Effector memory CD4-positive, alpha-beta T cell (primary cell): ENCODE data around the gene FARS2.

Source experiments
- DNase-seq, 3 donors: peaks; one replicate each; pipeline ENCODE4 v3.0.0-alpha.2; 2020
- H3K27ac ChIP-seq: 2 replicates; pipeline ENCODE4 v1.7.0; 2013; ENCODE audit warnings: mild to moderate bottlenecking, low read length, moderate library complexity; ENCODE audit not compliant: insufficient read depth, poor library complexity, severe bottlenecking
- H3K27me3 ChIP-seq: replicated peaks from 2 replicates; pipeline ENCODE4 v1.7.0; 2013; ENCODE audit warnings: mild to moderate bottlenecking, low read length; ENCODE audit not compliant: insufficient read depth, control insufficient read depth, poor library complexity, severe bottlenecking
- H3K36me3 ChIP-seq: 2 replicates; pipeline ENCODE4 v1.7.0; 2013; ENCODE audit warnings: mild to moderate bottlenecking, low read length, moderate library complexity; ENCODE audit not compliant: control insufficient read depth, insufficient read depth
- H3K4me1 ChIP-seq: 2 replicates; pipeline ENCODE4 v1.7.0; 2013; ENCODE audit warnings: low read length, mild to moderate bottlenecking; ENCODE audit not compliant: control insufficient read depth, insufficient read depth, poor library complexity, severe bottlenecking
- H3K4me3 ChIP-seq: 2 replicates; pipeline ENCODE4 v1.7.0; 2013; ENCODE audit warnings: low read length, low read depth, mild to moderate bottlenecking; ENCODE audit not compliant: insufficient read depth, poor library complexity, severe bottlenecking
- H3K9me3 ChIP-seq: 2 replicates; pipeline ENCODE4 v1.7.0; 2013; ENCODE audit warnings: mild to moderate bottlenecking, low read length, moderate library complexity; ENCODE audit not compliant: control insufficient read depth

The FARS2 gene

DNA sequence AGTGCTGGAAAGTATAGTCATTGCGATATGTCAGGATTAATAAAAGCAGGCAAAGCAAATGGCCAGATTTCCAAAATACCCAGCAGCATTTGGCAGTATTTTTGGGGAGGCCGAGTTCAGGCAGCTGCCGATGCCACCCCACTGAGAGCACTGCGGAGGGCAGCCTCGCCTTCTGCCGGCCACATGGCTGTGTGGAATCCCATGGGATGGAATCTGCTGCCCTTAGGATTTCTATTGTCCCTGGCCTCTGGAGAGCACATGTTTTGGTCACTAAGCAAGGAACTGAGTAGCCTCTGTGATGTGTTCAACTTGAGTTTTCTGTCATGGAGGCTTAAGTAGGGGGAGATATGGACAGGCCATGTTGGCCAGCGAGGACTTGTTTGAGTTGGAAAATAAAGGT lies 123.0 kb downstream of the FARS2 start:
- no peak for DNase-seq
- H3K36me3 ChIP-seq: no peaks in the 10 kb centered on the region
- no peaks in the 10 kb centered on the region for H3K4me1 ChIP-seq
- no peaks in the 10 kb centered on the region for H3K9me3 ChIP-seq
- H3K27ac ChIP-seq: no peak overlapping the region
- H3K27me3 ChIP-seq: no peaks in the 10 kb centered on the region
- no peak overlapping the region for H3K4me3 ChIP-seq

DNA sequence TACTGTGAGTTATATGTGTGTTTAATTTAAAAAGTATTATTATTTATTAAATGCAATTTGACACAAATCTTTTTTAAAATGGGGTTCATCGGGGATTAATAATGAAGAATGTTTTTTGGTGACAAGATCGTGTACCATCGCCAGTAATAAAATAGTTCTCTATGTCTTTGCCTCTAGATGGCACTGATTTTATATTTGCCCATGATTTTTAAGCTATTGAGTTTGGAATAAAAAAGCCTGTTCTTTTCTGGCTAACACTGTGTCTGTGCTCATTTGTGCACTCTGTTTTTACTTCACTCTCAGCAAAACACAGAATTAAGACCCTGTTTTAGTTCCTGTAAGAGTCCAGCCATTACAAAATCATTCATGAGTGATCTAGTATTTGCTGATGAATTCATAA lies 127.0 kb downstream of the FARS2 start:
- Histone ChIP-seq H3K9me3 (no peaks in the 10 kb centered on the region), H3K4me1 (no peaks in the 10 kb centered on the region), H3K27ac (no peak overlapping the region), H3K4me3 (no peak overlapping the region), H3K27me3 (no peaks in the 10 kb centered on the region), H3K36me3 (no peaks in the 10 kb centered on the region)
- no peak for DNase-seq

DNA sequence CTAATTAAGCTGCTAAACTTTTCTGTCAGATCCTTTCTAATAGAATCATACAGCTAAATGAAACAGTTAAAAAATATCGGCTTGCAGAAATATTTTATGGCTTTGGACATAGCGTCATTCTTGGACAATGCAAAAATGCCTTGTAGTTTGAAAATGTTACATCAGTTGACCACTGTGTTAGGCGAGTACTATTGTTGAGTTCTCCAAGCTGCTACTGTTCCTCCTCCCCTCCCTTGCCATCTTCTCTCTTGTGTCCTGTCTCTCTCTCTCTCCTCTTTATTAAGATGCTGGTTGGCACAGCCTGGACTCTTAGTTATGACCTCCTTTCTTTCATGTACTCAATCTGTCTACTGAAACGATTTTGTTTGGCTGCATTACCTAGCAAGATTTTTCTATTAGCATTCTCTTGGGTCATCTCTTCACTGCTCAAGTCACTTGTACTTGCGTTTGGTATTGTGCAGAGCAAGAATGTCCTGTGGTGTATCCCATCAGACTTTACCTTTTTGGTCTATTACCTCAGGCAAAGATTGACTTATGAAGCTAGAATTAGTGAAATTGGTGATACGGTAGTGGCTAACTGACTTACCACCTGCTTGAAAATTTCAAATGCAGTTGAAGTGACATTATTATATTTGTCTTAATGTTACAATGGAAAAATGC lies 127.9 kb downstream of the FARS2 start:
- H3K9me3 ChIP-seq: no peaks in the 10 kb centered on the region
- DNase-seq: no peak
- no peak overlapping the region for H3K4me3 ChIP-seq
- no peaks in the 10 kb centered on the region for H3K36me3 ChIP-seq
- H3K27me3 ChIP-seq: no peaks in the 10 kb centered on the region
- H3K4me1 ChIP-seq: no peaks in the 10 kb centered on the region
- H3K27ac ChIP-seq: no peak overlapping the region

DNA sequence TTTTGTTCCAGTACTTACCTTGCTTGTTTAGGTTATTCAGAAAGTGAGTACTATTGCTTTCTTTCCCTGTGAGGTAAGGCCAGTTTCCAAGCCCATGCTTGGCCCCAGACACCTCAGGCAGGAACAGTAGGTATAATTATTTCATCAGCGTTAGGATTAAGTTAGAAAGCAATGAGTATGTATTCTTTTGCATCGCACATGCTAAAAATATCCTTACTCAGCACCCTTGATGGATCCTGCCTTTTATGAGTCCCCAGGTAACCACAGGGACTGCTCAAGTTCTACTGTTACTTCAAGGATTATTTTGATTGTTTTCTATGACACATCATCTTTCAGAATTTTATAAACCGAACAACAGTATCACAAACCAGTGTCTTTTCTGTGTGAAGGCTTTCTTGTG lies 128.9 kb downstream of the FARS2 start:
- Histone ChIP-seq H3K36me3 (no peaks in the 10 kb centered on the region), H3K27ac (no peak overlapping the region), H3K4me1 (no peaks in the 10 kb centered on the region), H3K4me3 (no peak overlapping the region), H3K27me3 (no peaks in the 10 kb centered on the region), H3K9me3 (no peaks in the 10 kb centered on the region)
- DNase-seq: no peak

DNA sequence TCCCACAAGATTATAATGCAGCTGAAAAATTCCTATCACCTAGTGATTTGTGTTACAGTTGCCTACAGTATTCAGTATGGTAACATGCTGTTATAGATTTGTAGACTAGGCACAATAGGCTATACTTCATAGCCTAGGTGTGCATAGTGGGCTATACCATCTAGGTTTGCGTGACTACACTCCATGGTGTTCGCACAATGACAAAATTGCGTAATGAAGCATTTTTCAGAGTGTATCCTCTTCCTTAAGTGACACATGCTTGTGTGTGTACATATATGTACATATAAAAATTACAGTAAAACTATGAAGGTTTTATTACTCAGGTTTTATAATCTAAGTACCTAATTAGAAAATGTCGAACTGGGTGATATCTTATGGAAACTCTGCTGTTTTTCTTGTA lies 133.0 kb downstream of the FARS2 start:
- Histone ChIP-seq H3K27ac (no peak overlapping the region), H3K36me3 (no peaks in the 10 kb centered on the region), H3K9me3 (no peaks in the 10 kb centered on the region), H3K4me3 (no peak overlapping the region), H3K27me3 (no peaks in the 10 kb centered on the region), H3K4me1 (no peaks in the 10 kb centered on the region)
- DNase-seq: no peak

DNA sequence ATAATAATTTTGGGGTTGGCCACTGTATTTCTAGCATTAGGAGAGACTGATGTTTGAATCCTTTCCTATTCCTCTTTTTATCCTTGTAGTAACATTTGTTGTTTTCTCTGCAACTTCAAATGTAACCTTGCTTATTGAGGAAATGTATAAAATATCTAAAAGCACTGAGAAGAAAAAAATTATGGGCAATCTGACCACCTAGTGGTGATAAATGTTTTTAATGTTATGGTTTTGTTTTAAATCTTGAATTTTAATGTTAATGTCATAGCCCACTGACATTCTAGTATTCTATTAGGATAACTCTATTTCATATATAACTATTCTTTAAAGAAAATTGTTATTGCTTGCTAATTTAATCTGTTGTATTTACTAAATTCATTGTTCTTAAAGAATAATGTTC lies 134.4 kb downstream of the FARS2 start:
- H3K4me1 ChIP-seq: no peaks in the 10 kb centered on the region
- H3K4me3 ChIP-seq: no peak overlapping the region
- H3K36me3 ChIP-seq: no peaks in the 10 kb centered on the region
- H3K27ac ChIP-seq: no peak overlapping the region
- no peaks in the 10 kb centered on the region for H3K9me3 ChIP-seq
- no peak for DNase-seq
- no peaks in the 10 kb centered on the region for H3K27me3 ChIP-seq

DNA sequence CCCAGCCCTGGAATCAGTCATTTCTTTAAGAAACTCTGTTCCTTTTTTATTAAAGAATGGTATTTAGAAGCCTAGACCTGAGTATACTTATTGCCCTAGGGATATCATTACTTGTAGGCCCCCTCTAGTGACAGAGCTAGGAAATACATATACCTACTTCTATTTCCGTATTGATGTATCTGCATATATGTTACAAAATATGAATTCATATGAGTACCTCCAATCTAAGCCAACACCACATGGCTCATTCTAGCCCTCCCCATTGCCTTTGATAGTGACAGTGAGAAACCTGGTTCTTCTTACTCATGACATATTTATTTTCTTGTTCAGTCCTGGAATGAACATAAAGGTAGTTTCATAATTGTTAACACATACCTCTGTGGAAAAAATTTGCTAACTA lies 137.2 kb downstream of the FARS2 start:
- no peak overlapping the region for H3K4me3 ChIP-seq
- DNase-seq: no peak

DNA sequence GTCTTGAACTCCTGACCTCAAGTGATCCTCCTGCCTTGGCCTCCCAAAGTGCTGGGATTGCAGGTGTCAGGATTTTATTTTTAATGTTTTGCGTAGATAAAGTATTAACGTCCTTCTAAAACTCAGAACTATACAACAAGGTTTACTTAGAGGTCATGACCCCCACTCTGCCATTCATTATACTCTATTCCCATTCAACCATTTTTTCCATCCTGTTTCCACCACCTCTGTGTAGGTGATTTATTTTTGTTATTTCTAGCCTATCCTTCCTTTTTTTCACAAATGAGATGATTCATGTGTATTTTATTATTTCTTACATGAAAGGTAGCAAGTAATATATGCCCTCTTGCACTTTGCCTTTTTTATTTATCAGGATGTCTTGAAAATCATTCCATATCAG lies 138.1 kb downstream of the FARS2 start:
- no peak overlapping the region for H3K4me3 ChIP-seq
- H3K27ac ChIP-seq: no peak overlapping the region
- H3K36me3 ChIP-seq: no peaks in the 10 kb centered on the region
- no peaks in the 10 kb centered on the region for H3K4me1 ChIP-seq
- H3K9me3 ChIP-seq: no peaks in the 10 kb centered on the region
- no peak for DNase-seq
- H3K27me3 ChIP-seq: no peaks in the 10 kb centered on the region

More for the DNA sequence above, 137.2 kb downstream of the FARS2 start:
- Histone ChIP-seq H3K4me1 (no peaks in the 10 kb centered on the region), H3K27ac (no peak overlapping the region), H3K9me3 (no peaks in the 10 kb centered on the region), H3K36me3 (no peaks in the 10 kb centered on the region), H3K27me3 (no peaks in the 10 kb centered on the region)

DNA sequence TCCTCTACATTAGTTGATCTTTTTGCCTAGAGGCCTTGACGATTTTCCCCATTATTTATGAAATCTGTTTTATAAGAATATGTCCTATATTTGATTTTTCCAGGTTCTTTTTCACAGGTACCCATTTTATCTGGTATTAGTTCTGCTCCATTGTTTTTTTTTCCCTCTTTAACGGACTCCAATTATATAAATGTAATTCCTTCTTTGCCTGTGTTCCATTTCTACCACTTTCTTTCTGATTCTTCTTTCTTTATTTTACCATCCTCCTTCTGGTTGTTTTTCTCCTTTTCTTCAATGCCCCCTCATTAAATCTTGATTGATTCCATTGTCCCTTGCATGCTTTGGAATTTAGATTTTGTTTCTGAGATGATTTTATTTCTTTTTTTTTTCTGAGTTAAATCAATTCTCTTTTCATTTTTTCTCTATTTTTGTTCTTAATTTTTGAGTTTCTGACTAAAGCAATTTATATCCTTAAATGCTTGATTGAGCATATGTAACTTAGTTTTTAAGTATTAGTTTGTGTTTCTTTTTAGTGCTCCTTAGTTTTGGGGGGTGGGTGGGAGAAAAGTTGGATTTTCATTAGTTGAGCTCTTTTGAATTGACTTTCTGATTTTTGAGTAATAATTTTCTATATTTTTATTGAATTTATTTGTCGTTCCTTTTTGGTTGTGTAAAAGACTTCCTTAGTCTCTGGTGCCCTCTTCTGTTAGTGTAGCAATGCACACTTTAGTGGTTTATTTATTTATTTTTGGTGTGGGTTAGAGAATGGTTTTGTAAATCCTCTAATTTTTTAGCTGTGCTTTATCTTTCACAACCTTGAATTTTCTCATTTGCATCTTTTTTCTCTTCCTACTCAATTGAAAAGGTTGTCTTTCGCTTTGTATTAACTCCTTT lies 140.8 kb downstream of the FARS2 start:
- Histone ChIP-seq H3K4me1 (no peaks in the 10 kb centered on the region), H3K4me3 (no peak overlapping the region), H3K9me3 (no peaks in the 10 kb centered on the region), H3K36me3 (no peaks in the 10 kb centered on the region), H3K27ac (no peak overlapping the region), H3K27me3 (no peaks in the 10 kb centered on the region)
- no peak for DNase-seq

DNA sequence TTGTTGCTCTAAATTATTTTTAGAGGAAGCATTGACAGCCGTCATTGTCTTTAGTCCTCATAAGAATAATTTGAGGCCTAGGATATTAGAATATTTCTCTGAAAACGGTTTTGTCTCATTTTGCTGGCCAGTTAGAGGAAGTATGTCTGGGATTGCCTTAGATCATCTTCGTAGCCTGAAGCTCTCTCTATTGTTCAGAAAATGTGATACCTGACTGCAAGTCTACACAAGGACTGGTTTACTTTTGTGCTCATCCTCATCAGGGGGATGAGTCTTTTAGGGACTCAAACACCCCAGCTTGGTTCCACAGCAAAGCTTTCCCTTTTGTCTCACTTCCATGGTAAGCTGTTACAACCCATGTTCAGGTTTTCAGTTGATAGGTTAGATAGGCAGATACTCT lies 141.8 kb downstream of the FARS2 start:
- no peak overlapping the region for H3K4me3 ChIP-seq
- H3K27me3 ChIP-seq: no peaks in the 10 kb centered on the region
- H3K9me3 ChIP-seq: no peaks in the 10 kb centered on the region
- no peak overlapping the region for H3K27ac ChIP-seq
- peaks cover under 1% of the 10 kb centered on the region for H3K36me3 ChIP-seq
- no peak for DNase-seq
- no peaks in the 10 kb centered on the region for H3K4me1 ChIP-seq
